HepG2 (cell line): ENCODE results near the gene RPS6KA2. TPM values are rescaled to one million over a fixed set of nuclear protein-coding genes. Genes with fewer than 3 reads are reported as not detected.

ENCODE experiments used
- ARNT2 ChIP-seq: sonication (generic); formaldehyde crosslinking; IDR thresholded peaks from 2 replicates; pipeline ENCODE4 v1.8.0; 2022; ENCODE audit warnings: mild to moderate bottlenecking, low read depth, missing genetic modification reagents, moderate library complexity
- CCAR2 ChIP-seq: fragments of 200-400 bp; formaldehyde crosslinking; optimal IDR thresholded peaks from 2 replicates; pipeline ENCODE3; 2018; ENCODE audit warnings: low read depth, mild to moderate bottlenecking, low read length, moderate library complexity
- KAT2B ChIP-seq: fragments of 150-350 bp; IDR thresholded peaks from 2 replicates; pipeline ENCODE4 v1.6.1; 2014; ENCODE audit warnings: low read depth, low read length, borderline replicate concordance
- PATZ1 ChIP-seq: sonication (generic); formaldehyde crosslinking; IDR thresholded peaks from 2 replicates; pipeline ENCODE4 v1.4.0; 2020; ENCODE audit warnings: missing genetic modification reagents
- RBFOX2 ChIP-seq: fragments of 200-400 bp; formaldehyde crosslinking; IDR thresholded peaks from 2 replicates; pipeline ENCODE4 v1.6.1; 2017; ENCODE audit warnings: low read depth, mild to moderate bottlenecking, low read length
- SP140L ChIP-seq: sonication (generic); formaldehyde crosslinking; IDR thresholded peaks from 2 replicates; pipeline ENCODE4 v1.4.0; 2020; ENCODE audit warnings: missing genetic modification reagents, borderline replicate concordance
- THYN1 ChIP-seq: sonication (generic); formaldehyde crosslinking; IDR thresholded peaks from 2 replicates; pipeline ENCODE4 v1.8.1; 2023; ENCODE audit warnings: low read depth, mild to moderate bottlenecking, moderate library complexity, missing genetic modification reagents, borderline replicate concordance
- ZFX ChIP-seq: sonication (generic); formaldehyde crosslinking; IDR thresholded peaks from 2 replicates; pipeline ENCODE4 v1.4.0; 2020; ENCODE audit warnings: mild to moderate bottlenecking, low read depth, missing genetic modification reagents, moderate library complexity
- ZIK1 ChIP-seq: sonication (generic); formaldehyde crosslinking; IDR thresholded peaks from 2 replicates; pipeline ENCODE4 v1.5.0; 2020; ENCODE audit warnings: mild to moderate bottlenecking, low read depth, missing genetic modification reagents, borderline replicate concordance
- ZNF10 ChIP-seq: sonication (generic); formaldehyde crosslinking; IDR thresholded peaks from 2 replicates; pipeline ENCODE4 v1.4.0; 2020; ENCODE audit warnings: mild to moderate bottlenecking, low read depth, missing genetic modification reagents, borderline replicate concordance
- ZNF232 ChIP-seq: sonication (generic); formaldehyde crosslinking; IDR thresholded peaks from 2 replicates; pipeline ENCODE4 v1.4.0; 2020; ENCODE audit warnings: missing genetic modification reagents, borderline replicate concordance
- ZNF430 ChIP-seq: sonication (generic); formaldehyde crosslinking; IDR thresholded peaks from 2 replicates; pipeline ENCODE4 v1.9.0; 2021; ENCODE audit warnings: mild to moderate bottlenecking, missing genetic modification reagents
- ZNF44 ChIP-seq: sonication (generic); formaldehyde crosslinking; IDR thresholded peaks from 2 replicates; pipeline ENCODE4 v1.5.1; 2020; ENCODE audit warnings: mild to moderate bottlenecking, missing genetic modification reagents
- ZNF614 ChIP-seq: IDR thresholded peaks from 2 replicates; pipeline ENCODE4 v1.6.1; 2018; ENCODE audit warnings: missing biosample characterization, missing genetic modification reagents, inconsistent platforms, borderline replicate concordance
- ZNF672 ChIP-seq: sonication (generic); formaldehyde crosslinking; IDR thresholded peaks from 2 replicates; pipeline ENCODE4 v1.8.1; 2022; ENCODE audit warnings: missing genetic modification reagents
- ZNF678 ChIP-seq: sonication (generic); formaldehyde crosslinking; IDR thresholded peaks from 2 replicates; pipeline ENCODE4 v1.4.0; 2020; ENCODE audit warnings: mild to moderate bottlenecking, missing genetic modification reagents
- polyA plus RNA-seq, 8 experiments: library from polyadenylated mRNA; depleted of rRNA in 3 of 8; stranded (reverse) in 7 of 8; unstranded in 1 of 8; fragments of >200 nt; fragmentation: Illumina TruSeq in 4 of 8; extraction: Trizol in 4 of 8; gene quantifications; 2 replicates each; pipeline versions ENCODE4 v1.2.1 to v1.2.3, GENCODE V29; 2011 to 2016; ENCODE audit warnings: low read depth in 4 of 8, missing spikeins in 1 of 8, mixed read lengths in 1 of 8; ENCODE audit not compliant: insufficient read depth in 1 of 8
- total RNA-seq, 5 experiments: library from RNA; depleted of rRNA; stranded (reverse); fragments of >200 nt; fragmentation: Illumina TruSeq; extraction: Trizol; gene quantifications; 2 replicates each; pipeline ENCODE4 v1.2.3, GENCODE V29; 2016; ENCODE audit warnings: low read depth in 1 of 5
- TF ChIP-seq, protein P1 (sequence below): conservative IDR thresholded peaks from 2 replicates; pipeline ENCODE4 v1.6.1; 2018; ENCODE audit warnings: missing genetic modification reagents
- TF ChIP-seq, protein P2 (sequence below): sonication (generic); formaldehyde crosslinking; IDR thresholded peaks from 2 replicates; pipeline ENCODE4 v1.4.0; 2020; ENCODE audit warnings: missing genetic modification reagents
- TF ChIP-seq, protein P3 (sequence below): sonication (generic); formaldehyde crosslinking; IDR thresholded peaks from 2 replicates; pipeline ENCODE4 v1.5.1; 2020; ENCODE audit warnings: mild to moderate bottlenecking, missing genetic modification reagents, borderline replicate concordance

The RPS6KA2 gene
- total and polyA plus RNA-seq, 2 of the 13 experiments (the other 11 are each of a cell fraction or from before 2014, with no cell fraction given), result 0.22 to 0.38 TPM

- TF ChIP-seq ARNT2 (CRISPR knock-in tag) (peak; percentile 90), PATZ1 (CRISPR knock-in tag) (peak; percentile 85), ZNF10 (no peak), ZFX (peak; percentile 52; the same call in 1 of the 2 replicates), ZNF232 (CRISPR knock-in tag) (peak; percentile 99), ZNF430 (CRISPR knock-in tag) (peak; percentile 80; the same call in 1 of the 2 replicates), RBFOX2 (peak; percentile 33; the same call in 1 of the 2 replicates), ZNF678 (CRISPR knock-in tag) (no peak), THYN1 (CRISPR knock-in tag) (no peak), ZNF672 (no peak), KAT2B (no peak), ZNF614 (CRISPR knock-in tag) (peak; percentile 99), ZIK1 (CRISPR knock-in tag) (peak; percentile 85; the same call in 1 of the 2 replicates), SP140L (CRISPR knock-in tag) (peak; percentile 96), CCAR2 (no peak), ZNF44 (CRISPR knock-in tag) (peak; percentile 87; the same call in 1 of the 2 replicates)
- TF ChIP-seq, protein P1, sequence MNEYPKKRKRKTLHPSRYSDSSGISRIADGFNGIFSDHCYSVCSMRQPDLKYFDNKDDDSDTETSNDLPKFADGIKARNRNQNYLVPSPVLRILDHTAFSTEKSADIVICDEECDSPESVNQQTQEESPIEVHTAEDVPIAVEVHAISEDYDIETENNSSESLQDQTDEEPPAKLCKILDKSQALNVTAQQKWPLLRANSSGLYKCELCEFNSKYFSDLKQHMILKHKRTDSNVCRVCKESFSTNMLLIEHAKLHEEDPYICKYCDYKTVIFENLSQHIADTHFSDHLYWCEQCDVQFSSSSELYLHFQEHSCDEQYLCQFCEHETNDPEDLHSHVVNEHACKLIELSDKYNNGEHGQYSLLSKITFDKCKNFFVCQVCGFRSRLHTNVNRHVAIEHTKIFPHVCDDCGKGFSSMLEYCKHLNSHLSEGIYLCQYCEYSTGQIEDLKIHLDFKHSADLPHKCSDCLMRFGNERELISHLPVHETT (CRISPR knock-in tag), result peak; percentile 82
- TF ChIP-seq, protein P2, sequence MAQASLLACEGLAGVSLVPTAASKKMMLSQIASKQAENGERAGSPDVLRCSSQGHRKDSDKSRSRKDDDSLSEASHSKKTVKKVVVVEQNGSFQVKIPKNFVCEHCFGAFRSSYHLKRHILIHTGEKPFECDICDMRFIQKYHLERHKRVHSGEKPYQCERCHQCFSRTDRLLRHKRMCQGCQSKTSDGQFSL (CRISPR knock-in tag), result peak; percentile 69; the same call in 1 of the 2 replicates
- TF ChIP-seq, protein P3, sequence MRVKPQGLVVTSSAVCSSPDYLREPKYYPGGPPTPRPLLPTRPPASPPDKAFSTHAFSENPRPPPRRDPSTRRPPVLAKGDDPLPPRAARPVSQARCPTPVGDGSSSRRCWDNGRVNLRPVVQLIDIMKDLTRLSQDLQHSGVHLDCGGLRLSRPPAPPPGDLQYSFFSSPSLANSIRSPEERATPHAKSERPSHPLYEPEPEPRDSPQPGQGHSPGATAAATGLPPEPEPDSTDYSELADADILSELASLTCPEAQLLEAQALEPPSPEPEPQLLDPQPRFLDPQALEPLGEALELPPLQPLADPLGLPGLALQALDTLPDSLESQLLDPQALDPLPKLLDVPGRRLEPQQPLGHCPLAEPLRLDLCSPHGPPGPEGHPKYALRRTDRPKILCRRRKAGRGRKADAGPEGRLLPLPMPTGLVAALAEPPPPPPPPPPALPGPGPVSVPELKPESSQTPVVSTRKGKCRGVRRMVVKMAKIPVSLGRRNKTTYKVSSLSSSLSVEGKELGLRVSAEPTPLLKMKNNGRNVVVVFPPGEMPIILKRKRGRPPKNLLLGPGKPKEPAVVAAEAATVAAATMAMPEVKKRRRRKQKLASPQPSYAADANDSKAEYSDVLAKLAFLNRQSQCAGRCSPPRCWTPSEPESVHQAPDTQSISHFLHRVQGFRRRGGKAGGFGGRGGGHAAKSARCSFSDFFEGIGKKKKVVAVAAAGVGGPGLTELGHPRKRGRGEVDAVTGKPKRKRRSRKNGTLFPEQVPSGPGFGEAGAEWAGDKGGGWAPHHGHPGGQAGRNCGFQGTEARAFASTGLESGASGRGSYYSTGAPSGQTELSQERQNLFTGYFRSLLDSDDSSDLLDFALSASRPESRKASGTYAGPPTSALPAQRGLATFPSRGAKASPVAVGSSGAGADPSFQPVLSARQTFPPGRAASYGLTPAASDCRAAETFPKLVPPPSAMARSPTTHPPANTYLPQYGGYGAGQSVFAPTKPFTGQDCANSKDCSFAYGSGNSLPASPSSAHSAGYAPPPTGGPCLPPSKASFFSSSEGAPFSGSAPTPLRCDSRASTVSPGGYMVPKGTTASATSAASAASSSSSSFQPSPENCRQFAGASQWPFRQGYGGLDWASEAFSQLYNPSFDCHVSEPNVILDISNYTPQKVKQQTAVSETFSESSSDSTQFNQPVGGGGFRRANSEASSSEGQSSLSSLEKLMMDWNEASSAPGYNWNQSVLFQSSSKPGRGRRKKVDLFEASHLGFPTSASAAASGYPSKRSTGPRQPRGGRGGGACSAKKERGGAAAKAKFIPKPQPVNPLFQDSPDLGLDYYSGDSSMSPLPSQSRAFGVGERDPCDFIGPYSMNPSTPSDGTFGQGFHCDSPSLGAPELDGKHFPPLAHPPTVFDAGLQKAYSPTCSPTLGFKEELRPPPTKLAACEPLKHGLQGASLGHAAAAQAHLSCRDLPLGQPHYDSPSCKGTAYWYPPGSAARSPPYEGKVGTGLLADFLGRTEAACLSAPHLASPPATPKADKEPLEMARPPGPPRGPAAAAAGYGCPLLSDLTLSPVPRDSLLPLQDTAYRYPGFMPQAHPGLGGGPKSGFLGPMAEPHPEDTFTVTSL, result peak; percentile 95
These were observed 266.0 kb downstream of the RPS6KA2 start (continued) for GRCh38 chr6:166361077-166361429.
